Ascending aorta (tissue), 2 donors: ENCODE measurements around the gene OXCT2. TPM values are rescaled to one million over a fixed set of nuclear protein-coding genes. Genes with fewer than 3 reads are reported as not detected.

Source experiments
- DNase-seq, 2 donors: peaks; one replicate each; pipeline ENCODE4 v3.0.0-alpha.2; 2019; ENCODE audit warnings: low spot score in 2 of 2
- H3K27ac ChIP-seq, 2 donors: fragments of 200-600 bp; sonication (generic); one replicate each; pipeline ENCODE4 v1.5.1; 2016 to 2017; ENCODE audit warnings: mild to moderate bottlenecking in 1 of 2
- H3K27me3 ChIP-seq: fragments of 200-600 bp; sonication (generic); one replicate; pipeline ENCODE4 v1.5.1; 2017
- H3K36me3 ChIP-seq, 2 donors: fragments of 200-600 bp; sonication (generic); one replicate each; pipeline ENCODE4 v1.5.1; 2016
- H3K4me1 ChIP-seq, 2 donors: fragments of 200-600 bp; sonication (generic); one replicate each; pipeline ENCODE4 v1.5.1; 2016 to 2017; ENCODE audit warnings: mild to moderate bottlenecking in 1 of 2
- H3K4me3 ChIP-seq, 2 donors: fragments of 200-600 bp; sonication (generic); one replicate each; pipeline ENCODE4 v1.5.1; 2016 to 2017; ENCODE audit warnings: mild to moderate bottlenecking in 1 of 2
- H3K9me3 ChIP-seq, 2 donors: fragments of 200-600 bp; sonication (generic); one replicate each; pipeline ENCODE4 v1.5.1; 2016
- intact Hi-C: fragments of 100-400 bp; cut with DNase I; formaldehyde crosslinking; loops from one replicate; pipeline ENCODE4 v1.15.1; 2023
- total RNA-seq: library from RNA; depleted of rRNA; stranded (reverse); fragments of >200 nt; gene quantifications from one replicate; pipeline ENCODE4 v1.1.0, GENCODE V29; 2016
- TF ChIP-seq, protein P1 (sequence below), 3 experiments: fragments of 200-600 bp in 2 of 3; fragments of 450-650 bp in 1 of 3; sonication (generic) in 2 of 3; IDR thresholded peaks; one replicate each; pipeline ENCODE4 v1.5.1; 2016 to 2019; ENCODE audit warnings: antibody characterized with exemption in 3 of 3, mild to moderate bottlenecking in 1 of 3, moderate library complexity in 1 of 3

The OXCT2 gene
- total RNA-seq, 1 donor from 2014 or later: not detected

DNA sequence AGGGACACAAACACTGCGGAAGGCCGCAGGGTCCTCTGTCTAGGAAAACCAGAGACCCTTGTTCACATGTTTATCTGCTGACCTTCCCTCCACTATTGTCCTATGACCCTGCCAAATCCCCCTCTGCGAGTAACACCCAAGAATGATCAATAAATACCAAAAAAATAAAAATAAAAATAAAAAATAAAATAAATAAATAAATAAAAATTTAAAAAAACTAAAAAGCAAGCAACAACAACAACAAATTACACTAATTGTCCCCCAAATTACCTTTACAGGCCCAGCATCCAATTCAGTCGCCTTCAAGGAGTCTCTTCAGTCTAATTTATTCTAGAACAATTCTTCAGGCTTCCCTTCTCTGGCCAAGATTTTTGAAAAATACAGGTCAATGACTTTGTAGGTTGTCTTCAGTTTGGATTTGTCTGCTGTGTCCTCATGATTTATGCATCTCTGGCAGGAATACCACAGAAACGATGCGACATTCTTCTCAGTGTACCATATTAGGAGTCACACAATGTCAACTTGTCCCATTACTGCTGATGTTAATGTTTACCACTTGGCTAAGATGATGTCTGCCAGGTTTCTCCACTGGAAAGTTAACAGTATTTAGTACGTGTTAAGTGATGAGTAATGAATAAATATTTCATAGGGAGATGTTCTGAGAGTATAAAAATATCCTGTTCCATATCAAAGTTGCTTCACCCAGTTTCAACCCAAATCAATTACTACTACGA, 37.8 kb upstream of the OXCT2 start:
- Histone ChIP-seq H3K4me1 (no peaks in the 10 kb centered on the region), H3K4me3 (no peak overlapping the region), H3K36me3 (no peaks in the 10 kb centered on the region), H3K27ac (no peak overlapping the region), H3K27me3 (no peaks in the 10 kb centered on the region), H3K9me3 (no peaks in the 10 kb centered on the region)
- DNase-seq: no peak
- intact Hi-C loops: no loop called here
- TF ChIP-seq, protein P1, sequence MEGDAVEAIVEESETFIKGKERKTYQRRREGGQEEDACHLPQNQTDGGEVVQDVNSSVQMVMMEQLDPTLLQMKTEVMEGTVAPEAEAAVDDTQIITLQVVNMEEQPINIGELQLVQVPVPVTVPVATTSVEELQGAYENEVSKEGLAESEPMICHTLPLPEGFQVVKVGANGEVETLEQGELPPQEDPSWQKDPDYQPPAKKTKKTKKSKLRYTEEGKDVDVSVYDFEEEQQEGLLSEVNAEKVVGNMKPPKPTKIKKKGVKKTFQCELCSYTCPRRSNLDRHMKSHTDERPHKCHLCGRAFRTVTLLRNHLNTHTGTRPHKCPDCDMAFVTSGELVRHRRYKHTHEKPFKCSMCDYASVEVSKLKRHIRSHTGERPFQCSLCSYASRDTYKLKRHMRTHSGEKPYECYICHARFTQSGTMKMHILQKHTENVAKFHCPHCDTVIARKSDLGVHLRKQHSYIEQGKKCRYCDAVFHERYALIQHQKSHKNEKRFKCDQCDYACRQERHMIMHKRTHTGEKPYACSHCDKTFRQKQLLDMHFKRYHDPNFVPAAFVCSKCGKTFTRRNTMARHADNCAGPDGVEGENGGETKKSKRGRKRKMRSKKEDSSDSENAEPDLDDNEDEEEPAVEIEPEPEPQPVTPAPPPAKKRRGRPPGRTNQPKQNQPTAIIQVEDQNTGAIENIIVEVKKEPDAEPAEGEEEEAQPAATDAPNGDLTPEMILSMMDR (IDR thresholded peaks at IDR 0.05): no peak

DNA sequence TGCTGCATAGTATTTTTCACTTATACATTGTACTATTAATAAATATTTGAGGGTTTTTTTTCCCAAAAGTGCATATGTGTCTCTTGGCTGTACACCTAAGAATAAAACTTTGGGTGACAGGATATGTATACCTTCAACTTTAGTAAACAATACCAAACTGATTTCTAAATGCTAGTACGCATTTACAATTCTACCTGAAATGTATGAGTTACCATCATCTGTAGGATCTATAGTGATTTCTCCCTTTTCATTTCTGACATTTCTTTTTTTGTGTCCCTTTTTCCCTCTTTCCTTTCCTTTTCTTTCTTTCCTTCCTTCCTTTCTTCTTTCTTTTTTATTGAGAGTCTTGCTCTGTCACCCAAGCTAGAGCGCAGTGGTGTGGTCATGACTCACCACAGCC, 34.2 kb upstream of the OXCT2 start:
- DNase-seq: no peak
- H3K36me3 ChIP-seq: no peaks in the 10 kb centered on the region
- H3K4me1 ChIP-seq: no peaks in the 10 kb centered on the region
- intact Hi-C loops: no loop called here
- H3K27ac ChIP-seq: no peak overlapping the region
- no peaks in the 10 kb centered on the region for H3K9me3 ChIP-seq
- TF ChIP-seq, protein P1 (IDR thresholded peaks at IDR 0.05): no peak
- no peak overlapping the region for H3K4me3 ChIP-seq
- no peaks in the 10 kb centered on the region for H3K27me3 ChIP-seq

DNA sequence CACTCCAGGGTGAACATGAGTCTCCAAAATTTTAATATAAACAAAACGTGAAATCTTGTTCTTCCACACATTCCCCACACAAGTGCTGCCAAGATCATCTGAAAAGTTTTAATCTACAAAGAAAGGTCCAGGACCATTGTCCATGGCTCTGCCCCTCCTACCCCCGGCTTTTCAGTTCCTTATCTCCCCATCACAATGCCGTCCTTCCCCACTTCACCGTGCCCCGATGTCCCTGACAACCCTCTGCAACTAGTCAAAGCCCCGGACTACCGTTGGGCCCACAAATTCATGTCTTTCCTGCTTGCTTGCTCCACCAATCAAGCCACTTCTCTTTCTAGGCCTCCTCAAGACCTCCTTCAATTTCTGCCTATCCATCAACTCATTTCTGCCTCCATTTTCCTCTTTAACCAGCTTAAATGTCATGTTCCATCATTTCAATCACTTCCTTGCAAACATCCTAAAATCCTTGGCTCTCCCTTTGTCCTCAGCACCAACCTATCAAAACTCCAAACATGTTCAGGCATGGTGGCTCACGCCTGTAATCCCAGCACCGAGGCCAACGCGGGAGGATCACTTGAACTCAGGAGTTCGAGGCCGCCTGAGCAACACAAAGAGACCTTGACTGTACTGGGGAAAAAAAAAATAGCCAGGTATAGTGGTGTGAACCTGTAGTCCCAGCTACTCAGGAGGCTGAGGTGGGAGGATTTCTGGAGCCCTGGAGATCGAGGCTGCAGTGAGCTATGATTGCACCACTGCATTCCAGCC, 31.5 kb upstream of the OXCT2 start:
- intact Hi-C loops: no loop called here
- H3K4me3 ChIP-seq: no peak overlapping the region
- no peaks in the 10 kb centered on the region for H3K4me1 ChIP-seq
- DNase-seq: no peak
- H3K27ac ChIP-seq: no peak overlapping the region
- TF ChIP-seq, protein P1 (IDR thresholded peaks at IDR 0.05): no peak
- H3K27me3 ChIP-seq: no peaks in the 10 kb centered on the region
- no peaks in the 10 kb centered on the region for H3K36me3 ChIP-seq
- H3K9me3 ChIP-seq: no peaks in the 10 kb centered on the region

DNA sequence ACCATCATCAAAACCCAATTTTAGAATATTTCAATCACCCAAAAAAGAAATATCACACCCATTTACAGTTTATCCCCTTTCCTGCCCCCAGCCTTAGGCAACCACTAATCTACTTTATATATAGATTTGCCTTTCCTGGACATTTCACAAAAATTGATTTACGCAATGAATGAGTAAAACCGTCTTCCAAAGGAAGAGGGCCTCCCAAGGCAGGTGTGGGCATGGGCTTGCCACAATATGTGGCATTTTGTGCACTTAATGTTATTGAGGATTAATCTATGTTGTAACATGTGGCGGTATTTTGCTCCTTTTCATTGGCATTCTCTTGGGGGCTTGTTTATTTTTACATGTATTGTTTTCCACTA, 29.3 kb upstream of the OXCT2 start:
- H3K9me3 ChIP-seq: no peaks in the 10 kb centered on the region
- intact Hi-C loops: no loop called here
- H3K27me3 ChIP-seq: no peaks in the 10 kb centered on the region
- TF ChIP-seq, protein P1 (IDR thresholded peaks at IDR 0.05): no peak
- H3K4me1 ChIP-seq: no peaks in the 10 kb centered on the region
- no peak overlapping the region for H3K27ac ChIP-seq
- no peaks in the 10 kb centered on the region for H3K36me3 ChIP-seq
- no peak overlapping the region for H3K4me3 ChIP-seq
- DNase-seq: no peak

DNA sequence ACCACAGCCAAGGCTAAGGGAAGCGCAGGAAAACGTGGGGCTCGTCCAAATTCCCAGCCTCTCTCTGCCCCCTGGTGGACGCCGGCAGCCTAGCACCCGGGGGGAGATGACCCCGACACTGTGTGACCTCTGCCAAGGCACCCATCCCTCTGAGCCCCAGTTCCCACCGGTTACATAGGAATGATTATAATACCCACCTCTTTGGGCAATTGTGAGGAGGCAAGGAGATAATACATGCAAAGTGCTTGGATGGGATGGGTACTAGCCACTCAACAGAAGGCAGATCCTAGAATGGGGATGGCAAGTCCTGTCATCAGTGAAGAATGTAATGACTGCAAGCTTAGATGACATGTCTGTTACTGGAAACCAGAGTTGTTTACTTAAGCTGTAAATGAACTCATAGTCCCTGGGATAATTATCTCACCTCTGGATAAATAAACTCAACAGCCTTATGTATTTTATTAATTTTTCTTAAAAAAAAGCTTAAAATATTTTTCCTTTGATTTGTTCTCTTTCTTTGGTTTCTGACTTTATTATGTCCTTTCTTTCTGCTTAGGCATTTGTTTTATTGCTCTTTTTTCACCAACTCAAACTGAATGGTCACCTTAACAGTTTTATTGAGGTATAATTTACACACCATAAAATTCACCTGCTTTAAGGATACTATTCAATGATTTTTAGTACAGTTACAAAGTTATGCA, 28.8 kb upstream of the OXCT2 start:
- no peak overlapping the region for H3K4me3 ChIP-seq
- H3K27ac ChIP-seq: no peak overlapping the region

More for the DNA sequence above, 28.8 kb upstream of the OXCT2 start:
- no peaks in the 10 kb centered on the region for H3K9me3 ChIP-seq
- H3K27me3 ChIP-seq: no peaks in the 10 kb centered on the region
- H3K36me3 ChIP-seq: no peaks in the 10 kb centered on the region
- peak in 1 of 2 donors; percentile 72 for DNase-seq
- TF ChIP-seq, protein P1 (IDR thresholded peaks at IDR 0.05): peak; percentile 60 to 72 (median 70)
- H3K4me1 ChIP-seq: no peaks in the 10 kb centered on the region
- intact Hi-C loops: no loop called here
